Measurements from ENCODE around the gene FCER1G. TPM values are rescaled to one million over a fixed set of nuclear protein-coding genes. Genes with fewer than 3 reads are reported as not detected.
A peak's percentile ranks its signal among the peaks of the same experiment; 100 is the strongest.

The FCER1G gene
- total RNA-seq, 2 donors from 2014 or later: 111 to 583 TPM

DNA sequence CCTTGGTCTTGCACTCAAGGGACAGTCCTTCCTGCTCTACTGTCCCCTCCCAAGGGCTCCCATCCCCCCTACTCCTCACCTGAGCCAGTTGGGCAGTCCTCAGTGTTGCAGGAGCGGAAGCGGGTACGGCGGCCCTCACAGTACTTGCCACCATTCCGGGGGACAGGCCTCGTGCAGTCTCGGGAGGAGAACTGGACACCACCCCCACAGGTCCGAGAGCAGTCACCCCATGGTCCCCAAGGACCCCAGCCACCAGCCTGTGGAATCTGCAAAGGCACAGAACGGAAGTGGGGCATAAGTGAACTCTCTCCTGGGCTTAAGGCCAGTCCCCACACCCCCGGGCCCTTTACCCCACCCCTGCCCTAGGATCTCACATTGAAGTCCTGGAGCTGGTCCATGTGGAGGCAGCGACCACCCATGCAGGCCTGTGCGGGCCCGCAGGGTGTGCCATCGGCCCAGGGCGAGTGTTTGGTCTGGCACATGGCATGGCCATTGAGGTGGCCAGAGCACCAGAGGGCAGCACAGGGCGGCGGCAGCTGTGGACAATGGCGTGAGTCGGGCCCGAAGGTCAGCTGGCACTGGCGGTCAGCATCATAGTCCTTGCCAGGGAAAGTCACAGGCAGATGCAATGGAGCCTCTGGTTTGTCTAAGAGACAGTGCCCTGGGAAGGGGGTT, 21.4 kb upstream of the FCER1G start:
- H3K9me3 Mint-ChIP-seq: no peaks in the 10 kb centered on the region
- H3K27me3 Mint-ChIP-seq: no peaks in the 10 kb centered on the region
- no peak overlapping the region for H3K4me3 Mint-ChIP-seq
- DNase-seq (ENCODE audit: low spot score): no peak
- H3K27ac Mint-ChIP-seq: peak overlapping the region in 1 of 2 donors; percentile 82
- ATAC-seq: no peak
- H3K4me1 Mint-ChIP-seq (ENCODE audit: low read depth in 2 of 2): peaks cover 32 to 58% of the 10 kb centered on the region in 2 donors
- H3K36me3 Mint-ChIP-seq: no peaks in the 10 kb centered on the region

DNA sequence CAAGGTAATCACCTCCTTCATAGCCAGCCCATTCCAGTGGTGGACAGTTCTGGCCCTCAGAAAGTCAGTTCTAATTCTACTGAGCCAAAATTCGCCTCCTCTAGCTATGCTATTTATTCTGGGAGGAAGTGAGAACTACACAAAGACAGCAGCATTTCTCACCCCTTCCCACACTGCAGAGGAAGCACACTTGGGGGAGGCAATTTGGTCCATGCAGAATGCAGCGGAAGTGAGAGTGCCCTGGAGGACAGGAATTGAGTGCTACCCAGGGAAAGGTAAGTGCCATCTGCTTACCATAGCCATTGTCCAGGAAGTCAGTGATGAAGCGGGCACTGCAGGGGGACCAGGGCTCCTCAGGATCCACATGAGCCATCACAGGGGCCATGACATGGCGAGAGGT, 19.9 kb upstream of the FCER1G start:
- Mint-ChIP-seq H3K27ac (peak overlapping the region; percentile 78 to 82), H3K4me1 (ENCODE audit: low read depth in 2 of 2) (peaks cover 46 to 64% of the 10 kb centered on the region in 2 donors), H3K27me3 (no peaks in the 10 kb centered on the region), H3K36me3 (no peaks in the 10 kb centered on the region), H3K4me3 (peak overlapping the region; percentile 42), H3K9me3 (no peaks in the 10 kb centered on the region)
- ATAC-seq (peak; percentile 51 to 62), DNase-seq (ENCODE audit: low spot score) (no peak)

DNA sequence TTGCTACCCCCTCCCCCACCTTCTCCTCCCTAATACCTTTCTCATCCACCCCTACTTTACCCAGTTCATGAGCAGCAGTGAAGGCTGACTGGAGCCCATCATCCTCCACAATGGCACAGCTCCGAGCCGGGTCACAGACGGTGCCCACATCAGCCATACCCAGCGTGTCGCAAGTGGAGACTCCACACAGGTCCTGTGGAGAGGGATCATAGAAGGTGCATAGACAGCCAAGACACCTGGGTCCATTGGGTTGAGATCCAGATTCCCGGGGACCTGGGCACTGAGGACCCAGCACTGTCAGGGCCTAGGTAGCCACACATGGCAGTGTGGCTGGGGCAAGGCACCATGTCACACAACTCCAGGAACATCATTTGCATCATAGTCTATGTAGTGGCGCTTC, 19.0 kb upstream of the FCER1G start:
- H3K4me1 Mint-ChIP-seq (ENCODE audit: low read depth in 2 of 2): peaks cover 55 to 70% of the 10 kb centered on the region in 2 donors
- H3K36me3 Mint-ChIP-seq: no peaks in the 10 kb centered on the region
- no peaks in the 10 kb centered on the region for H3K9me3 Mint-ChIP-seq
- H3K27me3 Mint-ChIP-seq: no peaks in the 10 kb centered on the region
- no peak for DNase-seq (ENCODE audit: low spot score)
- ATAC-seq: no peak
- peak overlapping the region; percentile 78 to 82 for H3K27ac Mint-ChIP-seq
- H3K4me3 Mint-ChIP-seq: peak overlapping the region; percentile 42

DNA sequence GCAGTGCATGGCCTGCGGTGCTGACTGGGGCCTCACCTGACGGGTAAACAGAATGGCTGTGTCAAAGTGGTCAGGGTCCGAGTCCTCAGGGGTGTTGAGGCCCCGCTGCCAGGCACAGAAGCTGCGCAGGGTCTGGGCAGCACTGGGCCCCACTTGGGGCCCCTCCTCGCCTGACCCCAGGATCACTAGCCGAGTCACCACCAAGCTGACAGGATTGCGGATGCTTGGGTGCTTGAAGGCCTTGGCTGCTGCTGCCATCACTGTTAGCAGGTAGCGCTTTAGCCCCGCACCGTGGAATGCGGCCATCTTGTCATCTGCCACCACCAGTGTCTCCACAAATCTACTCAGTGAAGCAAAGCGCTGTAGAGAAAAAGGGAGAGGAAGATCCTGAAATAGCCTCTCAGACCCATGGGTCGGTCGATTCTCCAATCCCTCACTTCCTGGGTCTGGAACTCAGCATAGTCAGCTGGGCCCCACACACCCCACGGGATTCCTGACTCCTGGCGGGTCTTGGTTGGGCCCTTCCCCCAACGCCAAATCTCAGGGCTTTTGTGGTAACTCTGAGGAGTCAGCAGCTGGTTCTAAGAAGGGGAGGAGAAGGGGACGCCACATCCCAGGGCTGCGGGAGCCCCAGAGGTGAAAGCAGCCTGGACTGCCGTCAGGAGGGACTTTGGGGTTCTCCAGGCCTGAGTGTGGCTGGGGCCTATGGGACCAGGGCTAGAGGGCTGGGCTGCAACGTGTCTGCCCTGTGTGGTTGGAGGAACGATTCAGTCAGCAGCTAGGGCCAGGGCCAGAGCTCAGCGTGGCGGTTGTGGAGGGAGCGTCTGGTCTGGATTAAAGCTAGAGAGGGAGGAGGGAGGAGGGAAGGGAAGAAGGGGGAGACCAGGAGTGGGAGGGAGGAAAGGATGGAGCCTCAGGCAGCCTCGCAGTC, 18.3 kb upstream of the FCER1G start:
- Mint-ChIP-seq H3K36me3 (no peaks in the 10 kb centered on the region), H3K9me3 (no peaks in the 10 kb centered on the region), H3K4me1 (ENCODE audit: low read depth in 2 of 2) (peaks cover 62 to 75% of the 10 kb centered on the region in 2 donors), H3K27ac (peak overlapping the region; percentile 78 to 82), H3K4me3 (peak overlapping the region; percentile 2), H3K27me3 (no peaks in the 10 kb centered on the region)
- ATAC-seq: no peak
- no peak for DNase-seq (ENCODE audit: low spot score)

DNA sequence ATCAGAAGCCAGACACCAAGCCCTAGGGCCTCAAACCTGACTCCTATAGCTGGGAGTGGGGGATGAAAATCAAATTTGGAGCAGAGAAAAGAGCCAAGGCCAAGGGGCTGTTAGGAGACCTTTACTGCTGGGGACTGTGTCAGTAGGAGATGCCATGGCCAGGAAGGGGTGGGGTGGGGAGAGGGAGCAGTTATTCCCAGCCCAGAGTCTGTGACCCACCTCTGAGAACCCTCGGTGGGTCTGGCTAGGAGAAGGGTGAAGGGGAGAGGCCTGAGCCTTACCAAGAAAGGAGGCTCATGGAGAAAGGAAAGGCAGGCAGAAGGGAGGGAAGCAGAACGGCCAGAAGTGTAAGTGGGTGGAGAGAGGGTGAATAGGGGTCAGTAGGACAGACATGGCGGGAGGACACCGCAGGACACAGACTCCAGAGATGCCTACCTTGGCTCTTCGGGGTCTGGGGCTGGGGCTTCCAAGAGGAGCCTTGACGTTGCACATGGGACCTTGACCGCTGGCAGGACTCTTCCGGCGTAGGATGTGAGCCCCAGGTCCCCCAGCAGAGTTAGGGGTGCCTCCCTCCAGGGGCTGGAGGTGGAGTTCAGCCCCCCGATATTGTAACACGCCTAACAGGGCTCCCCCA, 17.4 kb upstream of the FCER1G start:
- Mint-ChIP-seq H3K27me3 (no peaks in the 10 kb centered on the region), H3K4me1 (ENCODE audit: low read depth in 2 of 2) (peaks cover 56 to 74% of the 10 kb centered on the region in 2 donors), H3K9me3 (no peaks in the 10 kb centered on the region), H3K27ac (peak overlapping the region; percentile 39 to 82), H3K36me3 (no peaks in the 10 kb centered on the region), H3K4me3 (peak overlapping the region; percentile 2)
- peak; percentile 54 for DNase-seq (ENCODE audit: low spot score)
- no peak for ATAC-seq

DNA sequence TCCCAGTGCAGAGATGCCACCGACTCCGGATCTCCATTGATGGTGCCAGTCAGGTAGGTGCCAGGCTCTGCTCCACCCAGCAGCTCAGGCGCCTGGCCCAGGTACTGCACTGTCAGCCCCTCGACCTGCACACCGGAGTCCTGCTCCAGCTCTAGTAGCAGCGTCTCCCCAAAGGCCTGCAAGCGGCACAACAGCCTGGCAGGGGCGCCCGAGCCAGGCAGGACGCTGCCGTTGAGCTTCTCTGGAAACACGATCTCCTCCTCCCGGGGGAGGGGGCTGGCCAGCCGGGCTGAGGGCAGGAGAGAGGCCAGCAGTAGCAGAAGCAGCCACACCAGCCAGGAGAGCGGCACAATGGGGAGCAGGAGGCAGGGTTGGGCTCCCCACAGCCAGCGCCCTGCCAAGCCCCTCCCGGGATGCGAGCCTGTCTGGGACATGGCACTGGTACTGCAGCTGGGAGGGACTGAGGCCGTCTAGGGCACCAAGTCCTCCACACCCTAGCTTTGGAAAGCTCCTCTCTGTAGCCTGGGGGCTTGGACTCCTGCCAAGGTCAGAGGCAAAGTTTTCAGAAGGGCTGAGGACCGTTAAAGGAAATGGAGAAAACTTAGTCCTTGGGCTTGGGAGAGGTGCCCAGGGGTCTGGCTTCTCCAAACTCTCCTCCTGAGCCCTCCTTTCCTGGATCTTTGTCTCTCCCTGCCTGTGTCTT, 16.8 kb upstream of the FCER1G start:
- Mint-ChIP-seq H3K9me3 (no peaks in the 10 kb centered on the region), H3K4me1 (ENCODE audit: low read depth in 2 of 2) (peaks cover 52 to 67% of the 10 kb centered on the region in 2 donors), H3K27me3 (no peaks in the 10 kb centered on the region), H3K36me3 (no peaks in the 10 kb centered on the region), H3K4me3 (no peak overlapping the region), H3K27ac (peak overlapping the region in 1 of 2 donors; percentile 96)
- ATAC-seq (no peak), DNase-seq (ENCODE audit: low spot score) (peak; percentile 48)

DNA sequence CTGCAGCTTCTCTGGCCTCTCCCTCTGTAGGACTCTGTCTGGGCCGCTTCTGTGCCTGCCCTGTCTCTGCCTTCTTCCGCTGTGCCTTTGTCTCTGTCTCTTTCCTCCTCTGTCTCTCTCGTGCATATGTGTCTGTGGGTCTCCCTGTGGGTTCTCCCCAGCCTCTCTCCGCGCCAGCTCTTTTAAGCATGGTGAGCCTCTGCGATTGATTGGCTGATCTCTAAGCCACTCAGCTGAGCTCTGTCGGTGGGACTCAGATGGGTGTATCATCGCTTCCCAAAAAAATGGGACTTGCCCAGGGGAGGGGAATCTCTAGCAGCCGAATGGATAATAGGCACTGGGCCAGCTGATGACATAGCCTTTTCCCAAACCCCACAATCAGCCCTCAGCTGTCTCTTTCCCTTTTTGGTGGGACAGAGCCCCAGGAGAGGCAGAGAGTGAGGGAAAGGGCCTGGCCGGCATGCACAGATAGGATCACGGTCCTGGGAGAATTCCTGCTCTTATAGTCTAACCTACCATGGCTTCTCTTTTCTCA, 16.1 kb upstream of the FCER1G start, which contains the start of gene ADAMTS4:
ADAMTS4 (minus strand) TSS at position 158 of the 535 bp plus-strand sequence. CDS start 427 bp downstream, outside the sequence.
- Mint-ChIP-seq H3K4me1 (ENCODE audit: low read depth in 2 of 2) (peaks cover 56 to 64% of the 10 kb centered on the region in 2 donors), H3K4me3 (peak within 1 kb of the TSS; percentile 92), H3K27me3 (no peaks in the 10 kb centered on the region), H3K36me3 (peaks cover under 1% of the 10 kb centered on the region), H3K9me3 (no peaks in the 10 kb centered on the region), H3K27ac (peak within 1 kb of the TSS; percentile 92 to 96)
- ATAC-seq (no peak), DNase-seq (ENCODE audit: low spot score) (peak; percentile 15)

DNA sequence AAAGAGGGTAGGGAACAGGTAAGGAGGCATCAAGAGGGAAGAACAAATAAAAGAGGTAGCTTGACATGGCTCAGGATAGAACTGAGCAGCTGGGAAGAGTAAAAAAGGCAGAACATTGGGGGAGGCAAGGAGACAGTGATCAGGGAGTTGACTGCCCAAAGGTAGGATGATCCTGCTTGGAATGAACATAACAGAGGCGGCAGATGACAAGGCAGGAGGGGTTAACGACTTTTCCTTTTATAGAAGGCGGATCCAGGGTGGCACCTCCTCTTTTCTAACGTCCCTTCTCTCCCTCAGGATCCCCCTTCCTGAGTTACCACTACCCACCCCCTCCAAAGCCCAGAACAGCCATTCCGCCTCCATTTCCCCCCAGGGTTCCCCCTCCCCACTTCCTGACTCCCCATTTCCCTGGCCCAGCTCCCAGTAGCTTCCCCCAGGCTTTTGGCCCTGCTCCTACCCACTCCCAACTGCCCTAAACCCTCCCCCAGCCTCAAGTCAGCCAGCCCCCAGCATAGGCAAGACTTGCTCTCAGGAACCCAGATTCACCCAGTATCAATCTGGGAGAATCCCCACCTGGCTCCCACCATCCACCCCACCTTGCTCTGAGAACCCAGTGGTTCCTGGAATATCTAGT, 15.5 kb upstream of the FCER1G start:
- Mint-ChIP-seq H3K36me3 (peaks cover 7% of the 10 kb centered on the region), H3K27me3 (no peaks in the 10 kb centered on the region), H3K4me1 (ENCODE audit: low read depth in 2 of 2) (peaks cover 60 to 66% of the 10 kb centered on the region in 2 donors), H3K9me3 (no peaks in the 10 kb centered on the region), H3K4me3 (peak overlapping the region; percentile 92), H3K27ac (peak overlapping the region; percentile 92 to 96)
- DNase-seq (ENCODE audit: low spot score) (peak; percentile 54), ATAC-seq (no peak)

DNA sequence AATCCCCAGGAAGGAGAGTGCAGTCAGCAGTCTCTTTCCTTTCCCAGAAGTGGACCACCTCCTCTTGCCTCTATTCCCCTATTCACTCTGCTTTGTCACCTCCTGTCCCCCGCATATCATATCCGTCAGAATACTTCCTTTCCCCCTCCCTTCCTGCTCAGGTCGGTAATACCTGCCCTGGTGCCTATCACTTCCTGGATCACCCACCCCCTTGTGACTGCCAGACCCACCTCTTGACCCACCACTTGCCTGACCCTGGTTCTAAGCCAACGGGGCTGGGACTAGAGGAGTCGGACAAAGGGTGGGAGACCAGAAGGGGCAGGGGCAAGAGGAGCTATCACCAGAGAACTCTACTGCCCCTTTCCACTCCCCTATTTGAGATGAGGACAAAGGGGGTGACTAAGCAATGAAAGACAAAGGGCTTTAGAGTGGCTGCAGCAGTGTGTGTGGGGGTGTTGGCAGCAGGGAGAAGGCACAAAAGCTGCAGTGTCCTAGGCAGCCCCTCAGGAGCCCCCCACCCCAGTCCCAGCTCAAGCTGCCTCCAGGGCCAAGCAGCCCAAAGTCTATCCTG, 14.6 kb upstream of the FCER1G start:
- DNase-seq (ENCODE audit: low spot score) (peak; percentile 68), ATAC-seq (no peak)
- Mint-ChIP-seq H3K4me3 (peak overlapping the region; percentile 92), H3K9me3 (no peaks in the 10 kb centered on the region), H3K36me3 (peaks cover 8% of the 10 kb centered on the region), H3K27ac (peak overlapping the region; percentile 92 to 96), H3K4me1 (ENCODE audit: low read depth in 2 of 2) (peaks cover 57 to 62% of the 10 kb centered on the region in 2 donors), H3K27me3 (no peaks in the 10 kb centered on the region)

DNA sequence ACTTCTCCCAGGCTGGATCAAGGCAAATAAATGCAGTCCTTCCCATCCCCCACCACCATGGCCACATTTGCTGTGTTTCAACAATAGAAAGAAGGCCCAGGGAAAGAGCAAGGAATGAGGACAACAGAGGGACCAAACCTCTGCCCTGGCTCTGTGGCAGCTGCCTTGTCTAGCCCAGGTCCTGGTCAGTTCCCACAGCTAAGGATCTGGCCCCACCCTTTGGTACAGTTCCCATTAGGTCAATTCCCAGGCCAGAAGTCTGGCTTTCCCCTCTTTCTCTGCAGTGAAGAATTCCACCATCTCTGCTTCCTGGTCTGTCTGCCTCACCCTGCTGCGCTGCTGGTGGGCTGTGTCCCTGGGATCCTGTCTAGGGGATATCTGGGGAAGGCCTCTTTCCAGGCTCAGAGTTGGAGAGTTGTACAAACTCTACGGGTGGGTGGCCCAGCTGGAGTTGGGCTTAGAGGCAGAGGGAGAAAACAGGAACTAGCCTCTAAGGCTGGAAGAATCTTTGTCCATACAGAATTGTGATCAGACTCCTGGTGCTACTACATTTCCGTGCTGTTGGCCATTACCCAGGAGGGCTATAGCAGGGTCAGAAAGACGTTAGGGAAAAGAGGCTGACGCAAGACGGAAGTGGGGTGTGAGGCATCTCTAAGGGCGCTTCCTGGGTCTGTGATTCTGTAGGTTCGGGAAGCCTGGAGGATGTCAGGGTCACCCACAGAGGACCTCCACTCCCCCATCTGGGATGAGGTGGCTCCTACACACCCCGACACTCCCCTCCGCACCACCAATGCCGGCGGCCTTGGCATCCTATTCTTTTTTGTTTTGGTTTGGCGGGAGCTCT, 13.9 kb upstream of the FCER1G start:
- Mint-ChIP-seq H3K36me3 (peaks cover 11% of the 10 kb centered on the region), H3K9me3 (no peaks in the 10 kb centered on the region), H3K4me3 (peak overlapping the region; percentile 92), H3K4me1 (ENCODE audit: low read depth in 2 of 2) (peaks cover 50 to 59% of the 10 kb centered on the region in 2 donors), H3K27ac (peak overlapping the region; percentile 92 to 96), H3K27me3 (no peaks in the 10 kb centered on the region)
- DNase-seq (ENCODE audit: low spot score) (peak; percentile 51), ATAC-seq (no peak)

DNA sequence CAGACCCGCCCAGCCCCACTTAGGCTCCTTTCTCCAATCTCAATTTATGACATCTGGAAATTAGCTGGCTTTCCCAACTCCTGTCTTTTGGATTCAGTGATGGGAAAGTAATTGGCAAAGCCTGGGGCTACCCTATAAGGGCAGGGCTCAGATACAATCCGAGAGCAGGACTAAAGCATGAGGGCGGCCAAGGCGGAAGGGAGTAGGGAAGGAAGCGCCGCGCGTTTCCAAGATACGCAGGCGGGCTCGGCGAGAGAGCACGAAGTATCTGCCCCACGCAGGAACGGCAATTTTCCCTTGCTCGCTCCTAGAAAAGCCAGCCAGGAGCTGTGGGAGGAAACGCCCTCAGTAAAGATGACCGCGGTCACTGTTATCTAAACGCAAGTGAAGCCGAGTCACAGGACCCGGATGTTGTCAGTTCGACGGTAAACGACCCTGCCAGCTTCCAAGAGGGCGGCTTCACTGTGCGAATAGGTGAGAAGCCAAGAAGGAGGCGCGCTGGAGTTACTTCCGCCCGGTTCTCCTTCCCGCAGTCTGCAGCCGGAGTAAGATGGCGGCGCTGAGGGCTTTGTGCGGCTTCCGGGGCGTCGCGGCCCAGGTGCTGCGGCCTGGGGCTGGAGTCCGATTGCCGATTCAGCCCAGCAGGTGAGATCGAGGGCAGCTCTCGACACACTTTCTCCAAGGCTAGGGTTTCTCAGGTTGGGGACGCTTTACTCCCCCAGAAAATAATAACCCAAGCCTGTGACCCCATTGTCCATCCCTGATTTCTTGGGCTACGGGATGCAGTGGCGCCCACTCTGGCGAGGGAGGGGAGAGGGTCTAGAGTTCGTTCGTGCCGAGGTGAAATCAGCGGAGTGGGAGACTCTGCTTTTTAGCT, 13.0 kb upstream of the FCER1G start, which contains the start of gene NDUFS2:
NDUFS2 (plus strand) TSS at position 532 of the 877 bp plus-strand sequence; CDS start at position 551, 19 bp downstream.
- DNase-seq (ENCODE audit: low spot score) (peak; percentile 97), ATAC-seq (peak; percentile 98 to 99)
- peak within 1 kb of the TSS; percentile 92 to 96 for H3K27ac Mint-ChIP-seq
- H3K36me3 Mint-ChIP-seq: peaks cover 12% of the 10 kb centered on the region
- H3K9me3 Mint-ChIP-seq: no peaks in the 10 kb centered on the region
- peak within 1 kb of the TSS; percentile 92 for H3K4me3 Mint-ChIP-seq
- H3K4me1 Mint-ChIP-seq (ENCODE audit: low read depth in 2 of 2): peaks cover 49 to 60% of the 10 kb centered on the region in 2 donors
- H3K27me3 Mint-ChIP-seq: no peaks in the 10 kb centered on the region
